GM12878 (cell line): ENCODE data around the gene TRPV5. TPM values are rescaled to one million over a fixed set of nuclear protein-coding genes. Genes with fewer than 3 reads are reported as not detected.

Experiments
- ATAC-seq: fragments of 200-7000 bp; cut with Tn5 transposase; 3 replicates; pipeline ENCODE4 v1.9.1; 2020; ENCODE audit warnings: mild to moderate bottlenecking, moderate library complexity
- BruUV-seq: library from RNA; stranded (reverse); fragments of 400-500 nt; replicated peaks from 2 replicates; lab custom pipeline; 2021; lab: Mats Ljungman, UMichigan
- CTCF ChIA-PET: fragments of 300-600 bp; sonication (Branson Sonifier 250); formaldehyde crosslinking; extraction: SDS; loops from one replicate; lab custom pipeline; 2021; ENCODE audit warnings: inconsistent platforms; lab: Yijun Ruan, JAX
- POLR2A ChIA-PET: fragments of 350-600 bp; formaldehyde crosslinking; extraction: SDS; loops from one replicate; lab custom pipeline; 2021; ENCODE audit warnings: inconsistent platforms; lab: Charles Lee
- RAD21 ChIA-PET: fragments of 300-600 bp; sonication (Branson Sonifier 250); formaldehyde crosslinking; loops from one replicate; lab custom pipeline; 2023; ENCODE audit warnings: antibody characterized with exemption; ENCODE audit not compliant: unreplicated experiment; lab: Charles Lee
- SMC1A ChIA-PET: fragments of 300-600 bp; sonication (Branson Sonifier 250); formaldehyde crosslinking; loops from one replicate; lab custom pipeline; 2023; ENCODE audit not compliant: unreplicated experiment, uncharacterized antibody; lab: Charles Lee
- DNase-seq: peaks from one replicate; pipeline ENCODE4 v3.0.0-alpha.2; 2011; ENCODE audit warnings: low read depth, low spot score
- FAIRE-seq: peaks from 3 replicates; lab custom pipeline; 2011; peaks lifted over from hg19 to GRCh38; lab: Jason Lieb, UNC
- H2AFZ ChIP-seq: 2 replicates; pipeline ENCODE4 v1.6.0; 2011; ENCODE audit warnings: low read depth, low read length, control low read depth; ENCODE audit not compliant: control insufficient read depth
- H3K27ac ChIP-seq: 2 replicates; pipeline ENCODE4 v1.5.1; 2011; ENCODE audit warnings: control low read depth; ENCODE audit not compliant: control insufficient read depth, insufficient read depth
- H3K27me3 ChIP-seq, 2 experiments: replicated peaks in 1 of 2; 2 replicates each; pipeline versions ENCODE4 v1.6.0 to v1.6.1; 2011; ENCODE audit warnings: low read length in 1 of 2; ENCODE audit not compliant: control insufficient read depth in 2 of 2, insufficient read depth in 2 of 2
- H3K36me3 ChIP-seq, 2 experiments: 2 replicates each; pipeline ENCODE4 v1.5.1; 2011; ENCODE audit warnings: low read length in 1 of 2; ENCODE audit not compliant: control insufficient read depth in 2 of 2, insufficient read depth in 2 of 2
- H3K4me1 ChIP-seq: 2 replicates; pipeline ENCODE4 v1.6.1; 2011; ENCODE audit warnings: mild to moderate bottlenecking, low read length, moderate library complexity, mixed read lengths; ENCODE audit not compliant: control insufficient read depth, insufficient read depth
- H3K4me2 ChIP-seq: 2 replicates; pipeline ENCODE4 v1.6.0; 2011; ENCODE audit warnings: control low read depth; ENCODE audit not compliant: control insufficient read depth, insufficient read depth
- H3K4me3 ChIP-seq: fragments of 200-600 bp; sonication (generic); 2 replicates; pipeline ENCODE4 v1.5.1; 2016
- H3K79me2 ChIP-seq: 2 replicates; pipeline ENCODE4 v1.6.0; 2011; ENCODE audit warnings: low read length; ENCODE audit not compliant: control insufficient read depth, insufficient read depth
- H3K9ac ChIP-seq: 2 replicates; pipeline ENCODE4 v1.8.0; 2011; ENCODE audit warnings: low read length, control low read depth, mixed read lengths; ENCODE audit not compliant: control insufficient read depth, insufficient read depth
- H3K9me3 ChIP-seq: replicated peaks from 3 replicates; pipeline ENCODE4 v1.5.1; 2011; ENCODE audit warnings: mild to moderate bottlenecking, low read length; ENCODE audit not compliant: control insufficient read depth, insufficient read depth
- H4K20me1 ChIP-seq: 2 replicates; pipeline ENCODE4 v1.6.0; 2011; ENCODE audit not compliant: control insufficient read depth, insufficient read depth
- ATF7 ChIP-seq: fragments of 450-650 bp; IDR thresholded peaks from 2 replicates; pipeline ENCODE4 v1.6.1; 2016; ENCODE audit warnings: low read depth, mild to moderate bottlenecking
- CEBPB ChIP-seq, 2 experiments: fragments of 150-350 bp in 1 of 2; IDR thresholded peaks; 2 replicates each; pipeline ENCODE4 v1.6.1; 2012 to 2014; ENCODE audit warnings: low read depth in 2 of 2, low read length in 2 of 2, borderline replicate concordance in 1 of 2, inconsistent platforms in 1 of 2
- CHD4 ChIP-seq: fragments of 200-600 bp; sonication (generic); IDR thresholded peaks from 2 replicates; pipeline ENCODE4 v1.6.1; 2016; ENCODE audit warnings: mild to moderate bottlenecking
- E2F4 ChIP-seq: IDR thresholded peaks from 2 replicates; pipeline ENCODE4 v1.6.1; 2012; ENCODE audit warnings: low read depth, low read length, improper control_type of control experiment
- E2F8 ChIP-seq: fragments of 450-650 bp; IDR thresholded peaks from 2 replicates; pipeline ENCODE4 v1.6.1; 2018; ENCODE audit warnings: mild to moderate bottlenecking, low read depth, moderate library complexity; ENCODE audit not compliant: partially characterized antibody
- RAD51 ChIP-seq: fragments of 450-650 bp; IDR thresholded peaks from 2 replicates; pipeline ENCODE4 v1.6.1; 2016; ENCODE audit warnings: moderate library complexity, mild to moderate bottlenecking, inconsistent platforms
- SREBF1 ChIP-seq: IDR thresholded peaks from 2 replicates; pipeline ENCODE4 v1.6.1; 2012; ENCODE audit warnings: mild to moderate bottlenecking, low read length
- TCF12 ChIP-seq: IDR thresholded peaks from 2 replicates; pipeline ENCODE4 v1.6.1; 2011; ENCODE audit warnings: low read depth, mild to moderate bottlenecking, low read length
- WGBS: methylation state at CpG from one replicate; pipeline ENCODE4 v1.1.6; 2016; ENCODE audit warnings: low lambda C conversion rate; ENCODE audit not compliant: insufficient replicate concordance, insufficient coverage; ENCODE audit errors: missing lambda C conversion rate; 5-methylcytosine and 5-hydroxymethylcytosine counted together
- in situ Hi-C: fragments of 300-500 bp; cut with MboI; formaldehyde crosslinking; loops from 9 replicates; pipeline ENCODE4 v1.14.3; 2018; ENCODE audit warnings: mixed read lengths
- intact Hi-C: fragments of 100-400 bp; cut with micrococcal nuclease; formaldehyde crosslinking; loops from one replicate; pipeline ENCODE4 v1.14.2; 2022; ENCODE audit not compliant: unreplicated experiment
- polyA plus RNA-seq, 11 experiments: library from polyadenylated mRNA; depleted of rRNA in 4 of 11; unstranded in 6 of 11; stranded (reverse) in 5 of 11; fragments of >200 nt; fragmentation: Nextera tagmentation in 4 of 11; fragmentation: Illumina TruSeq in 1 of 11; extraction: Ambion mirVana in 4 of 11; extraction: Trizol in 1 of 11; gene quantifications; 1 replicate in 1 of 11; 2 replicates in 10 of 11; pipeline versions ENCODE4 v1.2.1 to v1.2.3, GENCODE V29; 2011 to 2016; ENCODE audit warnings: inconsistent platforms in 2 of 11, missing spikeins in 2 of 11, low read depth in 1 of 11
- total RNA-seq, 4 experiments: library from RNA; depleted of rRNA in 3 of 4; stranded (reverse); fragments of >200 nt in 3 of 4; fragmentation: Illumina TruSeq in 1 of 4; extraction: Trizol in 1 of 4; gene quantifications; 2 replicates each; pipeline versions ENCODE4 v1.2.1 to v1.2.3, GENCODE V29; 2013 to 2021
- TF ChIP-seq, protein P1 (sequence below): fragments of 450-650 bp; IDR thresholded peaks from 2 replicates; pipeline ENCODE4 v1.6.1; 2017; ENCODE audit warnings: borderline replicate concordance
- TF ChIP-seq, protein P2 (sequence below): fragments of 450-650 bp; IDR thresholded peaks from 2 replicates; pipeline ENCODE4 v1.6.1; 2016; ENCODE audit warnings: mild to moderate bottlenecking
- TF ChIP-seq, protein P3 (sequence below): IDR thresholded peaks from 2 replicates; pipeline ENCODE4 v1.6.1; 2012; ENCODE audit warnings: low read depth, low read length, improper control_type of control experiment
- TF ChIP-seq, protein P4 (sequence below): fragments of 450-650 bp; IDR thresholded peaks from 2 replicates; pipeline ENCODE4 v1.6.1; 2017; ENCODE audit warnings: mild to moderate bottlenecking, moderate library complexity

The TRPV5 gene
- total and polyA plus RNA-seq, 10 of the 15 experiments (the other 5 are each of a cell fraction or from before 2014, with no cell fraction given), result not detected

DNA sequence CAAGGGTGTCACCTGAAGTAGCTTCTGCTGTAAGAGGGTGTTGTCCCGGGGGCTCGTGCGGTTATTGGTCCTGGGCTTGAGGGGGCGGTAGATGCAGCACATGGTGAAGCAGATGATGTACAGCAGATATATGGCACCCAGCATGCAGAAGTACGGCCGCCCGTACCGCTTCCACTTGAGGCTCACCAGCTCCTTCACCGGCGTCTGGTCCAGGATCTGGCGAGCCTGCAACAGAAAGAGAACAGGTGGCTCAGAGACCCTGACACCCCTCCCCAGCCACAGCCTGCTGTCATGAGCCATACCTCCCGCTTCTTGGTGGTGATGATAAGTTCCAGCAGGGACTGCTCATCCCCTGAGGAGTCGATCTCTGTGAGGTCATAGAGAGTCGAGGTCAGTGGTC, 58.1 kb downstream of the TRPV5 start:
- no peaks in the 10 kb centered on the region for H3K36me3 ChIP-seq
- no peak overlapping the region for H3K4me3 ChIP-seq
- DNase-seq (no peak), FAIRE-seq (no peak), ATAC-seq (no peak)
- BruUV-seq, result no TSS peak
- no peak overlapping the region for H2AFZ ChIP-seq
- no peak overlapping the region for H3K27ac ChIP-seq
- in situ Hi-C loops, result loop anchor here (10.0 kb wide), 1 partner anchor 339 kb away; no protein-coding TSS in a partner anchor
- no peaks in the 10 kb centered on the region for H3K27me3 ChIP-seq
- H3K9me3 ChIP-seq, result no peaks in the 10 kb centered on the region; the same call in 2 of the 3 replicates
- POLR2A ChIA-PET, result interaction anchor here (0.6 kb wide), 1 partner anchor 1056 kb away, joined by 3 read pairs; no protein-coding TSS in a partner anchor
- 46% methylated on average over 14 of the region's 14 CpGs for WGBS
- TF ChIP-seq, protein P1, sequence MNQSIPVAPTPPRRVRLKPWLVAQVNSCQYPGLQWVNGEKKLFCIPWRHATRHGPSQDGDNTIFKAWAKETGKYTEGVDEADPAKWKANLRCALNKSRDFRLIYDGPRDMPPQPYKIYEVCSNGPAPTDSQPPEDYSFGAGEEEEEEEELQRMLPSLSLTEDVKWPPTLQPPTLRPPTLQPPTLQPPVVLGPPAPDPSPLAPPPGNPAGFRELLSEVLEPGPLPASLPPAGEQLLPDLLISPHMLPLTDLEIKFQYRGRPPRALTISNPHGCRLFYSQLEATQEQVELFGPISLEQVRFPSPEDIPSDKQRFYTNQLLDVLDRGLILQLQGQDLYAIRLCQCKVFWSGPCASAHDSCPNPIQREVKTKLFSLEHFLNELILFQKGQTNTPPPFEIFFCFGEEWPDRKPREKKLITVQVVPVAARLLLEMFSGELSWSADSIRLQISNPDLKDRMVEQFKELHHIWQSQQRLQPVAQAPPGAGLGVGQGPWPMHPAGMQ, result no peak
- TF ChIP-seq E2F8, result no peak
- no peak for TF ChIP-seq CHD4
- no peak for TF ChIP-seq ATF7
- TF ChIP-seq SREBF1, result no peak
- TF ChIP-seq, protein P2, sequence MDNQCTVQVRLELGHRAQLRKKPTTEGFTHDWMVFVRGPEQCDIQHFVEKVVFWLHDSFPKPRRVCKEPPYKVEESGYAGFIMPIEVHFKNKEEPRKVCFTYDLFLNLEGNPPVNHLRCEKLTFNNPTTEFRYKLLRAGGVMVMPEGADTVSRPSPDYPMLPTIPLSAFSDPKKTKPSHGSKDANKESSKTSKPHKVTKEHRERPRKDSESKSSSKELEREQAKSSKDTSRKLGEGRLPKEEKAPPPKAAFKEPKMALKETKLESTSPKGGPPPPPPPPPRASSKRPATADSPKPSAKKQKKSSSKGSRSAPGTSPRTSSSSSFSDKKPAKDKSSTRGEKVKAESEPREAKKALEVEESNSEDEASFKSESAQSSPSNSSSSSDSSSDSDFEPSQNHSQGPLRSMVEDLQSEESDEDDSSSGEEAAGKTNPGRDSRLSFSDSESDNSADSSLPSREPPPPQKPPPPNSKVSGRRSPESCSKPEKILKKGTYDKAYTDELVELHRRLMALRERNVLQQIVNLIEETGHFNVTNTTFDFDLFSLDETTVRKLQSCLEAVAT, result no peak
- TF ChIP-seq TCF12, result no peak
- TF ChIP-seq E2F4, result no peak
- TF ChIP-seq, protein P3, sequence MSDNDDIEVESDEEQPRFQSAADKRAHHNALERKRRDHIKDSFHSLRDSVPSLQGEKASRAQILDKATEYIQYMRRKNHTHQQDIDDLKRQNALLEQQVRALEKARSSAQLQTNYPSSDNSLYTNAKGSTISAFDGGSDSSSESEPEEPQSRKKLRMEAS, result no peak
- TF ChIP-seq, protein P4, sequence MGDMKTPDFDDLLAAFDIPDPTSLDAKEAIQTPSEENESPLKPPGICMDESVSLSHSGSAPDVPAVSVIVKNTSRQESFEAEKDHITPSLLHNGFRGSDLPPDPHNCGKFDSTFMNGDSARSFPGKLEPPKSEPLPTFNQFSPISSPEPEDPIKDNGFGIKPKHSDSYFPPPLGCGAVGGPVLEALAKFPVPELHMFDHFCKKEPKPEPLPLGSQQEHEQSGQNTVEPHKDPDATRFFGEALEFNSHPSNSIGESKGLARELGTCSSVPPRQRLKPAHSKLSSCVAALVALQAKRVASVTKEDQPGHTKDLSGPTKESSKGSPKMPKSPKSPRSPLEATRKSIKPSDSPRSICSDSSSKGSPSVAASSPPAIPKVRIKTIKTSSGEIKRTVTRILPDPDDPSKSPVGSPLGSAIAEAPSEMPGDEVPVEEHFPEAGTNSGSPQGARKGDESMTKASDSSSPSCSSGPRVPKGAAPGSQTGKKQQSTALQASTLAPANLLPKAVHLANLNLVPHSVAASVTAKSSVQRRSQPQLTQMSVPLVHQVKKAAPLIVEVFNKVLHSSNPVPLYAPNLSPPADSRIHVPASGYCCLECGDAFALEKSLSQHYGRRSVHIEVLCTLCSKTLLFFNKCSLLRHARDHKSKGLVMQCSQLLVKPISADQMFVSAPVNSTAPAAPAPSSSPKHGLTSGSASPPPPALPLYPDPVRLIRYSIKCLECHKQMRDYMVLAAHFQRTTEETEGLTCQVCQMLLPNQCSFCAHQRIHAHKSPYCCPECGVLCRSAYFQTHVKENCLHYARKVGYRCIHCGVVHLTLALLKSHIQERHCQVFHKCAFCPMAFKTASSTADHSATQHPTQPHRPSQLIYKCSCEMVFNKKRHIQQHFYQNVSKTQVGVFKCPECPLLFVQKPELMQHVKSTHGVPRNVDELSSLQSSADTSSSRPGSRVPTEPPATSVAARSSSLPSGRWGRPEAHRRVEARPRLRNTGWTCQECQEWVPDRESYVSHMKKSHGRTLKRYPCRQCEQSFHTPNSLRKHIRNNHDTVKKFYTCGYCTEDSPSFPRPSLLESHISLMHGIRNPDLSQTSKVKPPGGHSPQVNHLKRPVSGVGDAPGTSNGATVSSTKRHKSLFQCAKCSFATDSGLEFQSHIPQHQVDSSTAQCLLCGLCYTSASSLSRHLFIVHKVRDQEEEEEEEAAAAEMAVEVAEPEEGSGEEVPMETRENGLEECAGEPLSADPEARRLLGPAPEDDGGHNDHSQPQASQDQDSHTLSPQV, result no peak
- TF ChIP-seq RAD51, result no peak
- no peak for TF ChIP-seq CEBPB (IDR thresholded peaks at IDR 0.05; ENCODE audit: borderline replicate concordance in 1 of 2, low read depth in 2 of 2, low read length in 2 of 2)
- no peak overlapping the region for H3K9ac ChIP-seq
- H3K79me2 ChIP-seq, result no peaks in the 10 kb centered on the region
- H4K20me1 ChIP-seq, result no peaks in the 10 kb centered on the region
- H3K4me2 ChIP-seq, result no peak overlapping the region
- H3K4me1 ChIP-seq, result no peaks in the 10 kb centered on the region
- SMC1A ChIA-PET, result no interaction called here
- RAD21 ChIA-PET, result no interaction called here
- intact Hi-C loops, result no loop called here
- CTCF ChIA-PET, result interaction anchor here (0.7 kb wide), 1 partner anchor 127 kb away, joined by 3 read pairs; no protein-coding TSS in a partner anchor
